ENCODE measurements around the gene SAFB2.

- TF ChIP-seq YY1 (IDR thresholded peaks at IDR 0.05; ENCODE audit: insufficient read depth, insufficient read length) (no peak), ZNF274 (IDR thresholded peaks at IDR 0.05; ENCODE audit: low read depth, low read length) (no peak), SUZ12 (IDR thresholded peaks at IDR 0.05; ENCODE audit: extremely low read depth, insufficient read depth, insufficient read length) (no peak)
These were observed 9.1 kb upstream of the SAFB2 start for GRCh38 chr19:5631567-5632240.

Measured in NT2/D1 (cell line).